T-helper 1 cell treated with Interleukin-12 subunit alpha and Interleukin-12 subunit beta and Interleukin-4 antibody, amounts not matched to agents 30 μg/mL and 1 μg/mL, for 36 hours (primary cell): Measurements from ENCODE around the gene PERM1.
A peak's percentile ranks its signal among the peaks of the same experiment; 100 is the strongest.

ENCODE experiments used
- H3K27ac Mint-ChIP-seq: one replicate; pipeline ENCODE4 v1.8.0; 2021; ENCODE audit warnings: mild to moderate bottlenecking, mixed read lengths
- H3K27me3 Mint-ChIP-seq: one replicate; pipeline ENCODE4 v1.8.0; 2021; ENCODE audit warnings: low read depth, mixed read lengths
- H3K36me3 Mint-ChIP-seq: one replicate; pipeline ENCODE4 v1.8.0; 2021; ENCODE audit warnings: low read depth, mixed read lengths
- H3K4me1 Mint-ChIP-seq: one replicate; pipeline ENCODE4 v1.8.0; 2021; ENCODE audit warnings: low read depth, mixed read lengths
- H3K4me3 Mint-ChIP-seq: one replicate; pipeline ENCODE4 v1.8.0; 2021; ENCODE audit warnings: mild to moderate bottlenecking, moderate library complexity, mixed read lengths
- H3K9me3 Mint-ChIP-seq: one replicate; pipeline ENCODE4 v1.8.0; 2021; ENCODE audit warnings: mixed read lengths

The PERM1 gene

DNA sequence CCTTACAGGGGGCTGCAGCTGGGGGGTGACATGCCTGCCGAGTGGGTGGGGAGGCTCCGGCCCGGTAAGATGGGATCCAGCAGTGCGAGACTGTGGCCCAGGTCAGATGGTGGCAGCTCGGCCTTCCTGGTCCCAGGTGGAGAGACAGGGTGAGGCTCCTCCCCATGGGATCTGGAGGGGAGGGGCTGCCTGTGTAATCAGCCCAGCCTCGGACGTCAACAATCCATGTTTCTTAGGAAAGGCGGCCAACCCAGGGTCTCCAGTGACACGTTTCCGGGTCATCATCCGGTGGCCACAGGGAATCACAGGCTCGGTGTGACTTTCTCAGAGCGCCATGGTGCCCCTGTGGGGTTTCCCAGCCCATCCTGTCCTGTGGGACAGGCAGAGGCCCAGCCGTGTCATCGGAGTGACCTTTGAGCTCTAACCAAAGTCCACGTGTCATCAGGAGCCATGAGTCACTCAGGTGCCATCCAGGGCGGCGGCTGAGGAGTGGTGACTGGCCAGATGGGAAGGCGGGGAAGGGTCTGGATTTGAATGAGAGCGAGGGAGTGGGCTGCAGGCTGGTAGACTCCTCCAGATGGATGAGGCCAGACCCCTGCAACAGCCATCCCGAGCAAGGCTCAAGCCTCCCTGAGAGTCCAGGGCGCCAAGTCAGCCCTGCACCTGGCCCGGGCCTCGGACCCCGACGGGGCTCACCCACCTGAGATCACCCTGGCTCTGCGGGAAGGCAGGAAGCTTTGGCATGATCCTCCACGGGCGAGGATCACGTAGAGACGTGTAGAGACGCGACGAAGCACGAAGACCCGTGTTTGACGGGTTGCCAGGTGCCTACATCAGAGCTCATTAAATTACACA, 24.6 kb upstream of the PERM1 start:
- Mint-ChIP-seq H3K27ac (no peak overlapping the region), H3K27me3 (peaks cover 31% of the 10 kb centered on the region), H3K36me3 (no peaks in the 10 kb centered on the region), H3K9me3 (no peaks in the 10 kb centered on the region), H3K4me3 (no peak overlapping the region), H3K4me1 (peaks cover 9% of the 10 kb centered on the region)

DNA sequence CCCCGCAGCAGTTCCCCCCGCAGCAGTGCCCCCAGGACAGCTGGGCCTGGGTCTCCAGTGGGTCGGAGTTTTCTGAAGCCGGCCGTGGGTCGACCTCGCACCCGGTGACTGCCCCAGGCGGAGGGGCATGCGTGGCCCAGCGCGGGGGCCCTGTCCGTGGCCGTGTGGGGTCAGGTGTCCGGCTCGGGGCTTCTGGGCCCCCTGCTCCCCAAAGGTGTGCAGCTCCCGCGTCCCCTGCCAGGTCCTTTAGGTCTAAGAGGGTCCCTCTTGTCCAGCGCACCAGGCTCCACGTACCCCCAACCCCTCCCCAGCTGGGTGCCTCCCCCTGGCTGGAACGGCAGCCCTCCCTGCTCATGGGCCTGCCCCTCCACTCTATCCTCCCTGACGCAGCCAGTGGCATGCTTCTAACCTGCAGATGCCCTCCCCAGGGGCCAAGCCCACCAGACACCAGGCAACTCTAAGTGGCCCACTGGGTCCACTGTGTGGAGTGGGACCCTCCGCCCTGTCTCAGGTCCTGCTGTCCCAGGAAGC, 23.9 kb upstream of the PERM1 start:
- no peaks in the 10 kb centered on the region for H3K9me3 Mint-ChIP-seq
- H3K36me3 Mint-ChIP-seq: no peaks in the 10 kb centered on the region
- H3K4me3 Mint-ChIP-seq: no peak overlapping the region
- peaks cover 36% of the 10 kb centered on the region for H3K27me3 Mint-ChIP-seq
- no peak overlapping the region for H3K27ac Mint-ChIP-seq
- peaks cover 9% of the 10 kb centered on the region for H3K4me1 Mint-ChIP-seq

DNA sequence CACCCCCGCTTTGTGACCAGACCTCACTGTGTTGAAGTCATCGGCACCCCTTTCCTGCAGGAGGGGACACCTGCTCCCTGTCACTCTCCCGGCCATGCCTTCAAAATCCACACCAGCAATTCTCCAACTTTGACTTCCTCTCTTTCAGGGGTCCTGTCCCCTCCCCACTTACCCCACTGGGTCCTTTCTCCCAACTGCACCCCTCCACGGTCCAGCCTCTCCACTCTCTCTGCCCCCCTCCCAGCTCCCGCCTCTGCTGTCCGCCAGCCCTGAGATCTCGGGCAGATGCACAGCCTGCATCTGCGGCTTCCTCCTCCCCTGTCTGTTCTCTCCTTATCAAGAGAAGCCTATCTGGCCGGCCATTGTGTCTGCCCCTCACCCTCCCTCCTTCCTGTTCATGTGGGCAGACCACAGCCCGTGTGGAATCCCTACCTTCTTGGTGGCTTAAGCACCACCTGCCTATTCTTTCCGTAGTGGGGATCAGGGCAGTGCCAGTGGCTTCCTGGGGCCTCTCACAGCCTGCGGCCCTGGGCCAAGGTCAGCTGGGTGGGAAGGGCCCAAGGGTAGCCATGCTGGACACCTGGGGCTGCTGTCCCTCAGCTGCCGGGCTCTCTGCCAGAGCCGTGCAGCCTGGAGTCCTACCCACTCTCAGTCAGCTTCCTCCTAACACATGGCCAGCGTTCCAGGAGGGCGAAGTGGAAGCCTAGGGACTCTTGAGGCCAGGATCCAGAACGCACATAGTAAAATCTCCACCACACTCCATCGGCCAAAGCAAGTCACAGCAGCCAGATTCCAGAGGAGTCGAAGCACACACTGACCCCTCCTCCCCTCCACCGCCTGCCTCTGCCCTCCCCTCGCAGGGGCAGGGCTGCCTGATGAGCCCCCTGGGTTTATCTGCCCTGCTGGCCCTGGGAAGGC, 23.1 kb upstream of the PERM1 start:
- no peaks in the 10 kb centered on the region for H3K36me3 Mint-ChIP-seq
- H3K4me3 Mint-ChIP-seq: peak overlapping the region; percentile 30
- no peaks in the 10 kb centered on the region for H3K9me3 Mint-ChIP-seq
- H3K4me1 Mint-ChIP-seq: peaks cover 10% of the 10 kb centered on the region
- peak overlapping the region; percentile 32 for H3K27ac Mint-ChIP-seq
- H3K27me3 Mint-ChIP-seq: peaks cover 39% of the 10 kb centered on the region

DNA sequence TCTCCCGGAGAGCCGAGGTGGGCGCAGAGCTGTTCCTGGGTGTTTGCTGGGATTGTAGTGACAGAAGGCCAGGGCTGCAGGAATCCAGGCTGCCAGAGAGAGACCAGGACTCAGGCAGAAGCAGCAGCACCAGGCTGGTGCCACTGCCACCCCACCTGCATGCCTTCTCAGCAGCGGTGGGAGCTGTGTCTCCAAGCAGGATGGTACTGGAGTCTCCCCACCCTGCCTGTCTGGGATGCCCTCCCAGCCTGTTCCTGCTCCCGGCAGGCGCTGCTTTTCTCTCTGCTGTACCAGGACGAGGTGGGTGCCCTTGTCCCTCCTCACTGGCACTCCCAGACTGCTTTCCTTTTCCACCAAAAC, 22.5 kb upstream of the PERM1 start:
- no peaks in the 10 kb centered on the region for H3K9me3 Mint-ChIP-seq
- H3K36me3 Mint-ChIP-seq: no peaks in the 10 kb centered on the region
- H3K27ac Mint-ChIP-seq: no peak overlapping the region
- H3K4me3 Mint-ChIP-seq: peak overlapping the region; percentile 30
- peaks cover 10% of the 10 kb centered on the region for H3K4me1 Mint-ChIP-seq
- peaks cover 41% of the 10 kb centered on the region for H3K27me3 Mint-ChIP-seq

DNA sequence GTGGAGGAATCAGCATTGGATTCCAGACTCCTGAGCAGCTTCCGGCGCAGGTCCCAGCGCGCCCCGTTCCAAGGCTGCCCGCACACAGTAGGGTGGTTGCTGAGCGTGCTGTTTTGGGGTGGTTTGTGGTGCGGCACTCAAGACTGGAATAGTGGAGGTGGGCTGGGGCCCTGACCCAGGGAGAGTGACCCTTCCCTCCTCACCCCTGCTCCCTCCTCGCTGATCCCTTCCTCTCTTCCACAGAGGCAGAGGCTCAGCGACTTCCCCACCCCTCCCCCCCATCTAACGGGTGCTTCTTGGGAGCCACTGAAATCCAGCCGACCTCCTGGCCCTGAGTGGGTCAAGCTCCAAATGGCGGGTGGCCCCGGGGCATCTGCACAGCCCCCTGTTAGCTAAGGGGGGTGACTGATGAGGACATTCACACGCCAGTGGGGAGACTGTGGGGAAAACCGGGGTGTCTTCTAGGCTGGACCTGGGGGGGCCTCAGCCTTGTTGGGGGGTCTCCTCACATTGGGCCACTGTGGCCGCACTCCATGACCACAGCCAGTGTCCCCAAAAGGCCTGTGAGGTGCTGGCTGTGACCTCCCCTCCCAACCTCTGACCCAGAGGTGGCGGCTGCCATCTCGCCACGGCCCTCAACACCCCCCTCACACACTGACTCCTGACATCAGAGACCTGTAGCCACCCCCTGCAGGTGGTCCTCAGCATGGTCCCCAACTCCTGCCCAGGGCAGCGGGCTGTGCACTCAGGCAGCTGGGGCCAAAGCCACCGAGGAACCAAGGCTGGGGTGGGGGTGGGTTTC, 21.9 kb upstream of the PERM1 start:
- Mint-ChIP-seq H3K27me3 (peaks cover 42% of the 10 kb centered on the region), H3K4me1 (peaks cover 10% of the 10 kb centered on the region), H3K4me3 (no peak overlapping the region), H3K36me3 (no peaks in the 10 kb centered on the region), H3K27ac (no peak overlapping the region), H3K9me3 (no peaks in the 10 kb centered on the region)

GRCh38 chr1:1001057-1001783, 19.3 kb upstream of the PERM1 start:
- Mint-ChIP-seq H3K9me3 (no peaks in the 10 kb centered on the region), H3K36me3 (no peaks in the 10 kb centered on the region), H3K27ac (peak overlapping the region; percentile 76), H3K27me3 (peaks cover 44% of the 10 kb centered on the region), H3K4me3 (no peak overlapping the region), H3K4me1 (peaks cover 10% of the 10 kb centered on the region)

DNA sequence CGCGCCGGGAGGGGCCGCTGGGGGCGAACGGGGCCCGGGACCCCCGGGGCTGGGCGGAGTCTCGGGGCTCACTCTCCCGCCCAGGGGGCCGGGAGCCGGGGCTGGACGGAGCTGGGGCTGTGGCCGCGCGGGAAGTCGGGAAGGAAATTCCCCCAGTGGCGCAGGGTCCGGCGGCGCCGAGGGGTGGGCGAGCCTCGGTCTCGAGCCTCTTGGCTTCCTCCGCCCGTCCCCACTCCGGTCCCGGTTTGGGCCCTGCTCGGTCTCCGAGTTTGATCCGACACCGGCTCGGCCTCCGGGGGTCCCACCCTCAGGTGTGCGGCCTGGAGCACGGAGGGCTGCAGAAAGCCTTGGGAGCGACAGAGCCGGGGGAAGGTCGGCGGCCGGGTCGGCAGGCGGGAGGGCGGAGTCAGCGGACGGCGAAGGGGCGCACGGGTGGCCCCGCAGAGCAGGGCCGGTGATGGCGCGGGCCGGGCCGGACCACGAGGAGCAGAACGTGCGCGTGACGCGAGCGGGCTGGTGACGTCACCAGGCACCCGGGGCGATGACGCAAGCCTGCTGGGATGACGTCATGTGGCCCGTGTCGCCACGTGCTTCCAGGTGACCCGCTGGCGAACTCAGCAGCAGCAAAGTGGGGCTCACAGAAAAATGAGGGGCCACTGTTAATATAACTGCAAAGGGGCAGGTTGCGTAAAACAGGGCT, 18.6 kb upstream of the PERM1 start:
- Mint-ChIP-seq H3K9me3 (no peaks in the 10 kb centered on the region), H3K27me3 (peaks cover 49% of the 10 kb centered on the region), H3K27ac (peak overlapping the region; percentile 76)

DNA sequence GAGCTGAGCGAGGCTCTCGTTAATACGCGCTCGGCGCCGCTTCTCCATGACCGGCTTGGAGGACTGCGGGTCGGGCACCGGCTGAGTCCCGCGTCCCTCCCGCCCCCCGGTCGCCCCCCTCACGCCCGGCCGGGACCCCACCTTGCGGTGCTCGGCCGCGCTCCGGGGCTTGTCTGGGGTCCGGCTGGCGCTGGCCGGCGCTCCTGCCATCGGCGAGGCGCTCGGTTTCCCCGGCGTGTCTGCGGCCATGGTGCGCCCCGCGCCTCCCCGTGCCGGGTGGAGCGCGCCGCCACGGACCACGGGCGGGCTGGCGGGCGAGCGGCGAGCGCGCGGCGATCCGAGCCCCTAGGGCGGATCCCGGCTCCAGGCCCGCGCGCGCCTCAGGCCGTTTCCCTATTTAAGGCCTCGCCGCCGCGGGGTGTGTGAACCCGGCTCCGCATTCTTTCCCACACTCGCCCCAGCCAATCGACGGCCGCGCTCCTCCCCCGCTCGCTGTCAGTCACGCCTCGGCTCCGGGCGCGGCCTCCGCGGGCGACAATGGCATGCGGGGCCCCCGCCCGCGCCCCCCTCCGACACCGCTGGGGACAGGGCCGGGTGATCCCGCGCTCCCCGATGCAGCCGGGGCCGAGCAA, 17.9 kb upstream of the PERM1 start, which contains the start of gene HES4:
Gene HES4, minus strand, starts transcription at position 373 of the 632 bp plus-strand sequence. Its CDS starts 124 bp downstream, at position 249.
- Mint-ChIP-seq H3K27me3 (peaks cover 50% of the 10 kb centered on the region), H3K27ac (peak within 1 kb of the TSS; percentile 76), H3K9me3 (no peaks in the 10 kb centered on the region), H3K4me3 (peak within 1 kb of the TSS; percentile 37), H3K4me1 (peaks cover 7% of the 10 kb centered on the region), H3K36me3 (no peaks in the 10 kb centered on the region)

More for the DNA sequence above, 18.6 kb upstream of the PERM1 start:
- H3K4me1 Mint-ChIP-seq: peaks cover 13% of the 10 kb centered on the region
- H3K4me3 Mint-ChIP-seq: peak overlapping the region; percentile 37
- no peaks in the 10 kb centered on the region for H3K36me3 Mint-ChIP-seq

- Mint-ChIP-seq H3K36me3 (no peaks in the 10 kb centered on the region), H3K4me1 (peaks cover 4% of the 10 kb centered on the region), H3K27me3 (peaks cover 48% of the 10 kb centered on the region), H3K4me3 (no peak overlapping the region), H3K27ac (no peak overlapping the region), H3K9me3 (no peaks in the 10 kb centered on the region)
Observed at GRCh38 chr1:998995-999724, 17.3 kb upstream of the PERM1 start.

GRCh38 chr1:998745-998994, 16.8 kb upstream of the PERM1 start:
- Mint-ChIP-seq H3K9me3 (no peaks in the 10 kb centered on the region), H3K4me3 (no peak overlapping the region), H3K36me3 (no peaks in the 10 kb centered on the region), H3K27me3 (peaks cover 47% of the 10 kb centered on the region), H3K4me1 (peaks cover 4% of the 10 kb centered on the region), H3K27ac (no peak overlapping the region)

DNA sequence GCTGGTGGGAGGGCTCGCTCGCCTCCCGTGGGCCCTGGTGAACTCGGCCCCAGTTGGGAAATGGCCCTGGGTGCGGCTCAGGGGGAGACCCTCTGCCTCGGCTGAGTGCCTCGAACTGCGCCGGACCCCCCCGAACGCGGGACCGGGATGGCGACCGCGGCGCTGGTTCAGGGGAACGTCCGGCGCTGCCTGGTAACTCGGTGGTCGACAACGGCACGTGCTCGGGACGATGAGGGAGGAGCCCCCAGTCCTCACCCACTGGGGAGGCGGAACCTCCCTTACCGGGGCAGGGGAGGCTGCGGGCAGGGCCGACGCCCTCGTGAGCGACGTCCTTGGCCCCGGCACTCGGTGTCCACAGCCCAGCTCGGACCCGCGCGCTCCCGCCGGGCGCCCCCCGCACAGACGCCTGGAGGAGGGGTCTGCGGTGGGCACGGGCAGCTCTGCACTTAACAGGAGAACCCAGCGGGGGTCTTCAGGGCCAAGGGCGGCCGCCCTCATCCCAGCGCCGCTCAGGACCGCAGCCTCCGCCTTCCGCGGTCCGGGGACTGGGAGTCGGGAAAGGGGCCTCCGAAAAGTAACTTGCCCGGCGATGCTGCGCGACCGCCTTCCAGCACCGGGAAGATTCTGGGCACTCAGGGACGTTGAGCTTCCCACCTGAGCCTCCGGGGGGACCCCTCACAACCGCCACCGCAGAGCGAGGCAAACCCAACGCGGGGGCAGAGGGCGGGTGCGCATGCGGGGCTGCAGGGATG, 16.3 kb upstream of the PERM1 start:
- H3K4me3 Mint-ChIP-seq: no peak overlapping the region
- H3K27me3 Mint-ChIP-seq: peaks cover 43% of the 10 kb centered on the region
- H3K36me3 Mint-ChIP-seq: no peaks in the 10 kb centered on the region
- no peak overlapping the region for H3K27ac Mint-ChIP-seq
- H3K9me3 Mint-ChIP-seq: no peaks in the 10 kb centered on the region
- peaks cover 4% of the 10 kb centered on the region for H3K4me1 Mint-ChIP-seq

GRCh38 chr1:997713-997992, 15.8 kb upstream of the PERM1 start:
- Mint-ChIP-seq H3K4me1 (peaks cover 5% of the 10 kb centered on the region), H3K27ac (no peak overlapping the region), H3K9me3 (peaks cover 2% of the 10 kb centered on the region), H3K36me3 (no peaks in the 10 kb centered on the region), H3K27me3 (peaks cover 44% of the 10 kb centered on the region), H3K4me3 (no peak overlapping the region)
